Activated T-helper 1 cell treated with anti-CD3 and anti-CD28 coated beads, Interleukin-2, amount 50 U/mL, for 16 hours (primary cell): ENCODE results near the gene SLIT1.

Experiments used
- DNase-seq, 2 donors: peaks; one replicate each; pipeline ENCODE4 v3.0.0-alpha.2; 2020; ENCODE audit warnings: low read depth in 1 of 2, low spot score in 1 of 2

SLIT1 gene

DNA sequence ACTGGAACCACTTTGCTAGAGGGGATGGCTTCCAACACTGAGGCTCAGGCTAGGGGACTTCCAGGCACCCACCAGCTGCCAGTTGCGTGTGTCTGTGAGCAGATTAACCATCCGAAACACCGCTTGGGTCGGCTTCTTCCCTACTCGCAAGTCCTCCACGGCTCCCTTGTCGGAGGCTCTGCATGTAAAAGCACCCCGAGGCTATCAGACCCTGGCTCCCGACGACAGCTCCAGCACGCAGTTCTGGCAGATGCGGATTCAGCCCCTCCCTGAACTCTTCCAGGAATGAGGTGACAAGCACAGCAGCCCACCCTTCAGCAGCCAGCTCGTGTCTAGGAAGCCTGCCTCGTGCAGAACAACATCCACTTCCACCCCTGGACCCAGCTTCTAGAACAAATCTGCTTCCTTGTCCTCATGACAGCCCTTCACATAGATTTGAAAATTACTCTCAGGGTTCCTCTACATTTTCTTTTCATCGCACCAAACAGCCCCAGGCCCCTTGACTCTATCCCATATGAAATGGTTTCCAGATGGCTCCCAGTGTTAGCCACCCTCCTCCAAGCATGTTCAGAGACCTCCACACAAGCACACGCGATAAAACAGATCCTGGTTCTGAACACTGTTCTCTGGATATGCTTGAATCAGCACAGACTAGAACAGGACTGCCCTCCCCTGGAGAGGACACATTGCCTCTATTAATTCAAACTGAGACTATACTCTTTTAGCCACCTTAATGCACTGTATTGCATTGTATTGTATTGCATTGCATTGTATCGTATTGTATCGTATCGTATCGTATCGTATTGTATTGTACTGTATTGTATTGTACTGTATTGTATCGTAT, 44.6 kb downstream of the SLIT1 start:
- DNase-seq = no peak

DNA sequence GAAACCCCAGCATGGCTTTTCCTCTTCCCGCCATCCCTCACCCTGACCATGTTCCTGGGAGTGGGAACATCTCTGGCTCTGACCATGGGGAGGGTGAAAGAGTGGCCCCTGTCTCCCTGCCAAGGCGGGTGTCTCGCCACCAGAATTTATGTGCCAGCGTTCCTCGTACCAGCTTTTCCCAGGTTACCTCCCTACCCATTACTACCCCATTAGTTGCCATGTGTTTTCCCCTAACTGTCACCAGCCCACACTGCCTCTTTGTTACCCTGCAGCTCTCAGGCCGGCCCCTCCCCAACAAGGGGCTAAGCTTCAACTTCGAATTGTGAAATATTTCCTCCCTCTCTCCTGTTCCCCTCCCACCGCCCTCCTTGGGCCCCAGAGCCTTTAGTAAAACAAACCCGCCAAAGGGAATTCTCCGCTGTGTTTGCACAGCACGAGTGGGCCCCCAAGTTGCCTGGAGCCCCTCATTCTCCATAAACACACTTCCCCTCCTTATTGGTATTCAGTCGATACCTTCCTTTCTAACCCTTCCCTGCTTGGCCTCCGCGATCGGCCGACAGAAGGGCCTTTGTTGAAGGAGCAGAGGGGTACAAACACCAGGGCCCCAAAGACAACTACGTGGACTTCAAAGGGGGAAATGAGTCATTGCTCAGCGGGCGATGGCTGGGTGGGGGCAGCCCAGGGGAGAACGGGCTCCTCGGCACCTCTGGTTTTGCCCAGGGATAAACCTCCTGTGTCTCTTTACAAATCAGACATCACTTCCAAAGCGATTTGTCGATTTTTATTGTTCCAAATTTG, 45.5 kb downstream of the SLIT1 start:
- DNase-seq = no peak

GRCh38 chr10:97139651-97140048, 46.1 kb downstream of the SLIT1 start:
- no peak for DNase-seq

DNA sequence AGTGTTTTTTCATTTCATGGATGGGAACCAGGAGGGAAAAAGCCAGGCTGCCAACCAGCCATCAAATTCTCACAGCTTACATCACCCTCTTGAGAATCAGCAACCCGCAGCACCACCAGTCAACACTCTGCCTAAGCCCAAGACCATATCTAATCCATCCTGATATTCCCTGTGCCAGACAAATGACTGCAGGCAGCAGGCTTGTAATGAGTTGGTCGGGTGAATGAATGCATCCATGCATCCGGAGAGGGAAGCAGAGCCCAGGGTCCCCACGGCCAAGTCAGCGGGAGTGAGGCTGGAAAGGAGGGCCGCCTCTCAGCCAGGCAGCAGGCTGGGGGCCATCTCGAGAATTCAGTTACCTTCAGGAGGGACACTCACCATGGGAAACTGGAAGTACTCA, 46.9 kb downstream of the SLIT1 start:
- no peak for DNase-seq

- no peak for DNase-seq
Measured at GRCh38 chr10:97138174-97138573, 47.6 kb downstream of the SLIT1 start.

DNA sequence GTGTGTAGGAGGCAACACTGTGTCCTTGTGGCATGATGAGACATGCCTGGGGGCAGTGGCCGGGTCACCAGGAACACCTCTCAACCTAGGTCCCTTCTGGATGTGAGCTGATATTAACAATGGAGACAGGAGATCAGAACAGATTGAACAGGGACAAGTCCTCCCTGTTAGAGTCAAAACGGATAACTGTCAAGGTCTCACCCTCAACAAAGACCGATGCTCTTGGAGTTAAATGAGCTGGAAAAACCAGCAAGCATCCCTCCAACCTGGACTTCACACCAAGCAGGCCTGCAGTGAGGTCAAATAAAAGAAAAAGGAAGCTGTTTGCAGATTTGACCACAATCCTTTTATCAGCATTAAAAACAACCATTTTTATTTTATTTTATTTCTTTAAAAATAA, 49.0 kb downstream of the SLIT1 start:
- no peak for DNase-seq

DNA sequence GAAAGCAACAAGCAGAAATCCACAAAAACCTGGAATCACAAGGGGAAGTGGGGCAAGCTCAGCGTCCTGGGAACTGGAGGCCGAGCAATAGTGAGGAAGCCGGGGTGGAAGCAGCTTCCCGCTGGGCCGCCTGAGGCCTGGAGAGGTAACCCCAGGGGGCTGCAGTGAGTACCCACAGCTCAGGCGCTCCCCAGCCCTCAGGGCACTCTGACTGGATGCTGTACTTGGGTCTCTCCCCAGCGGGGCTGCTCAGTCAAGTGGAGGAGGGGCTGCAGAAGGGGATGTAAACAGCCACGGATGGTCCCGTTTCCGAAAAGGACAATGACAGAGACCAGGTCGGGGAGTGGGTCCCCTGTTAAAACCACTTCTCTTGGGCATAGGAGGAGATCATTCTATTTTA, 50.3 kb downstream of the SLIT1 start:
- no peak for DNase-seq

DNA sequence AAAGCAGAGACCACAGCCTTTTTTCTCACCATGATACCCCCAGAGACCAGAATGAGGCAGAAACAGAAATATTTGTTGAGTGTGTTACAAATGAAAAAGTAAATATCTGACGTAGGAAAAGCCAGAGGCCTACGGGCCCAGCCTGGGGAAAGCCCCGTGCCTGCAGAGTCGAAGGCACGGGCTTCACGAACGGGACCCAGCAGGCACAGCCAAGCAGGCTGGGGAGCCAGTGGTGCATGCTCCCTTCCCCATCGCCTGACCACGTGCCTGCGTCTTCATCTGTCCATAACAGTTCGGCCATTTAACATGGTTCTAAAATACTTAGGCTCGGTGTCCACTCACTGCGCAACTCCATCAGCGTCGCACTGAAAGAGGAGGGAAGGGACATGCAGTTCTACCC, 50.8 kb downstream of the SLIT1 start:
- DNase-seq = no peak

DNA sequence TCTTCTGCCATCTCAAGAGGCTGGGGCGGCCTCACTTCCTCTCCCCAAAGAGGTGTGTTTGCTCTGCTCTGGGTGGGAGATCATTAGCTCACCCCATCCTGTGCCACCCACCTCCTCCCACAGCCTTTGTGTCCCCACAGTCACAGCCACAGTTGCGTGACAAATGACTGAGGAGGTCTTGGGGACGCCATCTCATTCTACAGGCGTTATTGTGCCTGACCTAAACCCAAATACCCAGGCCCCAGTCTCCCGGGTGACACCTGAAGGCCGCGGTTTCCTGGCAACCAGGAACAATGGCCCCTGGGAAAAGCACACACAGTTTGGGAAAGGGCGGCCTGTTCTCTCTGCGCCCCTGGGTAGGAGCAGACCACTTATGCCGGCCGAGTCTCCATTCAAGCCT, 51.6 kb downstream of the SLIT1 start:
- no peak for DNase-seq

GRCh38 chr10:97132273-97132672, 53.5 kb downstream of the SLIT1 start:
- no peak for DNase-seq

DNA sequence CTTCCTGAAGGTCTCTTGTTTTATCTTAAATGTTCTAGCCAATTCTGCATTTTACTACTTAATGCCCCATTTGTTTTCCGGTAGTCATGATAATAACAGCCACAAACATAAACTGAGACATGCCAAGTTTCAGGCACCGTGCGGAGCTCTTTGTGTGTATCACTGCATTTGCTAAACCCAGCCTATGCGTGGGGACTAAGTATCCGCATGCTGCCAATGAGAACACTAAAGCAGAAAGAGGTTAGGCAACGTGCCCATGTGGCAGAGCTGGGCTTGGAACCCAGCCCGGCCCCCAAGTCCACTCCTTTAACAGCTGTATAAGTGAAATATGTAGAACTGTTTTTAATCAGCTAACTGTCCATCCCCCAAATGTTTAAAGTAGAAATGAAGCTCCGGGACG, 54.1 kb downstream of the SLIT1 start:
- DNase-seq = no peak

- no peak for DNase-seq
Measured at GRCh38 chr10:97131181-97131628, 54.6 kb downstream of the SLIT1 start.

DNA sequence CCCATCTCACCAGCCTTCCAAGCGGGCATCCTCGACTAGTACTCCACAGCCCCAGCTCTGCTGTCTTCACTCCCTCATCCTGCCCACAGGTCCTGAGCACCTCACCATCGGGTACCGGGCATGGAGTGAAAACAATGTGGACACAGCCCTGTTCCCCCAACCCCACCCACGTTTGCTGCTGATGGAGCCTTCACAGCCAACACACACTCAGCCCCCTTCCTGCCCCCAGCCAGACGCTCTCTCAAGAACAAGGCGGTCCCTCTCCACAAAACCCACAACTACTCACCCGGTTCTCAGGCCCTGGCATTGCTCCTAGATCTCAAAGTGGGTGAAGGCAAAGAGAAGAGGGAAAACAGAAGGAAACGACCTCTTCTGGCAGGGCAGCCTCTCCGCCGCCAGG, 56.1 kb downstream of the SLIT1 start:
- no peak for DNase-seq

DNA sequence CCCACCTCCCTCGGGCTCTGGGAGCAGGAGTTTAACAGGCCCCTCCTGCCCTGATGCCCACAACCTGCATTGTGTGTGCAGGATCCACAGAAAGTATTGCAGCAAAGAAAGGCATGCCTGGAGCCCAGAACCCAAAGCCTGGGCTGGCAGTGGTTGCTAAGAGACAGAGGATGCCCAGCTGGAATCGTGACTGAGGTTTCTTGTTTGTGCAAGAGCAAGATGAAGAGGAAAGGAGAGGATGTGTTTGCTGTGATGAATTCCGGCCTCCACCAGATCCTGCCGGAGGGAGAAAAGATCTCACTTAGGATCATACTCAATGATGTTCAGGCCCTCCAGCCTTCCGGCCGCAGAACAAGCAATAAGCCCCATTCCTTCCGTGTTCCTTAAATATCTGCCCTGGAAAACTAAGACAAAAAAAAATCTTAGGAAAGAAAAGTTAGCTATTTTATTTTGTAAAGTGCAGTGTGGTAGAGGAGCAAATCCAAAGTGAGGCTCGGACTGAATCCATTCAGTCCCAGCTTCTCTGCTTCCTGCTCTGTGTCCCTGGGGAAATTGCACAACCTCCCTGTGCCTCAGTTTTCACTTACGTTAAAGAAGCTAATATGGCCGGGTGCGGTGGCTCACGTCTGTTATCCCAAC, 57.1 kb downstream of the SLIT1 start:
- DNase-seq = no peak

DNA sequence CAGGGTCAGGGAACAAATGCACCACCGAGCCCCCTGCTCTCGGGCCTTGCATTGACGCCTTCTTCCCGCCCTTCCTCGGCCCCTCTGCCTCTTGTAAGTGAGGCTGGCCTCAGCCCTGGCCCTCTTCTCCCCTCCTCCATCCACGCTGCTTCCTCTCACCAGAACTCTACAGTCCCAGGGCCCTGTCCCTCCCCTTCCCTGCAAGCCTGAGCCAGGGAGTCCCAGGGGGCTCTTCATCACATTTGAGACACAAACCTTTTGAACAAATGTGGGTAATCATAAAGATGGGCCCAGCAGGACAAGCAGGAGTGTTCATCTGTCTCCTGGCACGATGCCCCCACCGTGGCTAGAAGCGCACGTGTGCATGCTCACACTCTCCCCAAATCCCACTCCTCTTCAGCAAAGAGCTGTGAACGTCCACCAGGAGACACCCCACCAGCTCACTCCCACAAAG, 57.7 kb downstream of the SLIT1 start:
- no peak for DNase-seq

DNA sequence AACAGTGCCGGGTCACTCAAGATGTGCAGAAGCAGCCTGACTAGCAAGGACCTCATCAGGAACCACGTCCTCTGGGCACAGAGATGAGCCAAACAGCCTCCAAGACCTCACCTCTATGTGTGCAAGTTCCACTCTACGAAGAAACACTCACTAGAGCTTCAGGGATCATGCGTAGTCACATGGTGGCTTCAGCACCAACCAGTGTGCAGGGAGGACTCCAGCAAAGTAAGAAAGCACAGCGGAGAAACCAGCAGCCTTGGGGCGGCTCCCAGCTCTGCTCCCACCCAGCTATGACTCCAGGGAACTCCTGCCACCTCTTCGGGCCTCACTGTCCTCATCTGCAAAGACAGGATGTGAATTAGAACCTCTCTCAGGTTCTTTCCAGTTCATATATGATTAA, 58.2 kb downstream of the SLIT1 start:
- no peak for DNase-seq

- DNase-seq = no peak
Measured at GRCh38 chr10:97124211-97124610, 61.5 kb downstream of the SLIT1 start.

DNA sequence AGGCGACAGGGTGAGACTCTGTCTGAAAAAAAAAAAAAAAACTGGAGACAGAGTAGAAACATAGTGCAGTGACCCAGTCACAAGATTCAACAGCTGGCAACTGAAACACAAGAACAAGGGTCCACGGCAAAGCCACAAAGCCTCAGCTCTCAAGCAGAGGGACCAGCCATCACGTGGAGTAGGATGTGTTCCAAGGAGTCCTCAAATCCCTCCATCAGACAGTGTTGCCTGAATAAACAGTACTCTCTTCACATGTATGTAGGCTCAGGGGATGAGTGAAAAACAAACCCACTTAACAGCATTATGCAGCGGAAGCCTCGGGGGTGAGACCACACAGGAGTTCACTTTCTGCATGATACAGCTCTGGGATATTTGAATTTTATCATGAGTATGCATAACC, 62.0 kb downstream of the SLIT1 start:
- no peak for DNase-seq

DNA sequence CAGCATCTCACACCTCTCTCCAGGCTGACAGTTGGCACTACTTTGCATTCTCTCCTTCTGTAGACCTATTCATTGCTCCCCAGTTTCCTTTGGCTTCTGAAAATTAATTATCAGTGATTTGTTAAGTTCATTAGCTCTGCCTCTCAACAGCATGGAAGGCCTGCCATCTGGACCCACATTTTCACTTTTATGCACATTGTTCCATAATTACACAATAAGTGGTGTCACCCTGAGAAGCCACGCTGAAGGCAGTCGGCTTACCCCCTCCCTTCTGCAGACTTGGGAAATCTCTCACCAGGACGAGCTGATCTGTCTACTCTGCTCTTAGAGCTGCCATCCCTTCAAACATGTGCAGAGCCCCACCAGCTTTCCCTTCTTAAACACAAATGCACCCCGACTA, 64.7 kb downstream of the SLIT1 start:
- no peak for DNase-seq

- DNase-seq = no peak
Measured at GRCh38 chr10:97120370-97120769, 65.4 kb downstream of the SLIT1 start.

DNA sequence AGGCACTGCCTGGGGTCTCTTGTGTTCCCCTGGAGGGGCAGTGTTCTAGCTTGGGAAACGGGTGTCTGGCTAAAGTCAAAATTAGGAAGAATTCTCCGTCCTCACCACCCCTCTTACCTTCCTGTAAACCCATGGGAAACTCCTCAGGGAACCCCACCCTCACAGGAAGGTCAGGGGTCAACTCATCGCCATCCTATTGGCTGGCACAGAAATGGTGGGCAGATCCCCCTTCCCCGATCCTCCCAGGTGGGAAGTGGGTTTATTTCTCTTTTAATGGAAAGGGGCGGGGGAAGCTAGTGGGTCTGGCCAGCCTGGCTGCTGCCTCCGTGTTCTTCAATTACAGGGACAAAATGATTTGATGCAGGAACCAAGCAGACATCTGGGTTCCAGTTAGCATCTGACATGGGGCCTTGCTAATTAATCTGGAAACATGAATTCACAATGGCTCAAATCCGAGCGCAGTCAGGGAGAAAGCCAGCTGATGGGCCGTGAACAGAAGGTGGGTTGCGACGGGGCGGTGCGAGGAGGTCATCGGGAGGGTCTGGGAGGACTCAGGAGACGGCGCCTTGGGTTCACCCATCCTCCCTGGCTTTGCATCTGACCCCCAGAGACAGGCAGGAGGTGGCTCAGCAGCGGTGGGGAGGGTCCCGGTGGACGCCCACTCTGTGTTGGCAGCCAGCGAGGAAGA, 66.6 kb downstream of the SLIT1 start:
- no peak for DNase-seq
